ENCODE measurements around the gene VENTX. TPM values are rescaled to one million over a fixed set of nuclear protein-coding genes. Genes with fewer than 3 reads are reported as not detected.

VENTX gene
- total RNA-seq, 1 donor, result not detected

GRCh38 chr10:133272964-133273420 lies 35.3 kb downstream of the VENTX start:
- no peak for TF ChIP-seq CTCF (IDR thresholded peaks at IDR 0.05; ENCODE audit: insufficient read depth, low read length)
- no peak for DNase-seq (ENCODE audit: low read depth)

GRCh38 chr10:133273534-133274143 lies 36.0 kb downstream of the VENTX start:
- no peak for TF ChIP-seq CTCF (IDR thresholded peaks at IDR 0.05; ENCODE audit: insufficient read depth, low read length)
- no peak overlapping the region for H3K4me3 ChIP-seq (ENCODE audit: low read depth, low read length)
- no peak for DNase-seq (ENCODE audit: low read depth)

More at GRCh38 chr10:133272964-133273420, 35.3 kb downstream of the VENTX start:
- H3K4me3 ChIP-seq (ENCODE audit: low read depth, low read length), result no peak overlapping the region

- no peak for DNase-seq (ENCODE audit: low read depth)
- H3K4me3 ChIP-seq (ENCODE audit: low read depth, low read length), result no peak overlapping the region
- no peak for TF ChIP-seq CTCF (IDR thresholded peaks at IDR 0.05; ENCODE audit: insufficient read depth, low read length)
Measured at GRCh38 chr10:133274751-133275683, 37.4 kb downstream of the VENTX start.

DNA sequence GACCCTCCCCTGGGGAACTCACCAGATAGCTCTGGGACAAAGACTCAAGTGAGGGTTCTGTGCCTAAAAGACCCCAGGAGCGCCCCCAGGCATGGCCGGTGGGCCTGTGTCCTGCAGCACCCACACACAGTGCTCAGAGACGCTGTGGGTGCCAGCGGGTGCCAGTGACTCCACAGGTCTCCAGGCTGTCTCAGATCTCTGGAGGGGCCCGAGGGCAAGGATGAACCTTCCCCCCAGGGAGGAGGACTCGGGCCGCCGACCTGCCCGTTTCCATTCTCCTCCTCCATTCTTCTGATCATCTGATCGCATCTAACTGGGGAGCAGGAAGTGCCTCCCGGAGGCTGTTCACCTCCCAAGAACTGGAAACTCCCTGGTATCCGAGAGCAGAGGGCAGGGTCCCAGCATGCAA lies 38.0 kb downstream of the VENTX start:
- no peak overlapping the region for H3K4me3 ChIP-seq (ENCODE audit: low read depth, low read length)
- no peak for TF ChIP-seq CTCF (IDR thresholded peaks at IDR 0.05; ENCODE audit: insufficient read depth, low read length)
- DNase-seq (ENCODE audit: low read depth), result no peak

DNA sequence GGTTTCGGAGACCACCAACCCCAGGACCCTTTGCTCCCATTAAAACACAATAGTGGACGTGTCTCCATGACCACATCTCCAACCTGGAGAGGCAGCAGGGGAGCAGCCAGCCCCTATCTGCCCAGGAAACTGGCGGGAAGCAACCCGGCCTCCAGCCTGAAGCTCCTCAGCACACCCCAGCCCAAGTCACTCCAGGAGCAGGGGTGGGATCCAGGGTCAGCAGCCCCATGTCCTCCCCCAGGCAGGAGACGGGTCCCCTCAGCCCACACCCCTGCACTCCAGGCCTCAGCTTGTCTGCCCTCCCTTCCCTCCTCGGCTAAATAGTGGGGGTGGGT lies 38.4 kb downstream of the VENTX start:
- no peak overlapping the region for H3K4me3 ChIP-seq (ENCODE audit: low read depth, low read length)
- DNase-seq (ENCODE audit: low read depth), result no peak
- TF ChIP-seq CTCF (IDR thresholded peaks at IDR 0.05; ENCODE audit: insufficient read depth, low read length), result no peak

DNA sequence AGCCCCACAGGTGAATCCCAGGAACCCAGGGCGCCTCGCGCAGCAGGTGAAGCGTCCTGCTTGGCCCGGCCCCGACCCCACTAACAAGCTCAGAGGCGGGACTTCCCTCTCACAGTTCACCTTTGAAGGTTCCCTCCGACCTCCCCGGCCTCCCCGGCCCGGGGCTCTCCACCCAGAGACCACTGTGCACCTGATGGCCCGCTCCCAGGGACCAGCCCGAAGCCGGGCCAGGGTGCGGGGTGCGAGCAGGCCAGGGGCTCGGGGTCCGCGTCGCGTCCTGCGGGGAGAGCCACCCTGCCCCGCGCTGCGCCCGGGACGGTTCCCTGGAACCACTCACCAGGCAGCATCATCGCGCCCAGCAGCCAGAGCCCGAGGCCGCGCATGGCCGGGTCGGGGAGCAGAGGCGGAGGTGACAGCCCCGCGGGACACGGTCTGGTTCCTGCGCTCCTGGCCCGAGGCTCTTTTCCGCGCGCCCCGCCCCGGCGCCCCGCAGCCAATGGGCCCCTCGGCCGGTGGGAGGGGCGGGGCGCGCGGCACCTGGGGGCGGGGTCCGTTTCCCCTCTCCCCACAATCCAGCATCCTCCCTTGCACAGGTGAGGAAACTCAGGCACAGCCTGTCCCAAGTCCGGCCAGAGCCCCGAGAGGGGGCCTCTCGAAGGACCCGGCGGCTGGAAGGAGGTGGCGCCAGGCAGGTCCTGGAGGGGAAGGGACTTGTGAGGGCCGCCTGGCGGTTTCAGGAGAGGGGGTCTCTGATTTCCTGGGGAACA lies 39.0 kb downstream of the VENTX start, which contains the start of gene ADAM8:
TSS of gene ADAM8 (minus strand) at position 434 of the 767 bp plus-strand sequence. CDS start at position 383, 51 bp downstream.
- no peak for DNase-seq (ENCODE audit: low read depth)
- H3K4me3 ChIP-seq (ENCODE audit: low read depth, low read length), result no peak within 1 kb of the TSS

More for the DNA sequence above, 39.0 kb downstream of the VENTX start, which contains the start of gene ADAM8:
- no peak for TF ChIP-seq CTCF (IDR thresholded peaks at IDR 0.05; ENCODE audit: insufficient read depth, low read length)
